Measurements from ENCODE around the gene WBP4.

- TF ChIP-seq CTCF (IDR thresholded peaks at IDR 0.05) (no peak), POLR2A (IDR thresholded peaks at IDR 0.05) (no peak)
Observed at GRCh38 chr13:41117869-41118268, 56.6 kb downstream of the WBP4 start.

Data from esophagus squamous epithelium (tissue), 4 donors.